Dermis microvascular lymphatic vessel endothelial cell (primary cell): ENCODE data around the gene GALNT10. TPM values are rescaled to one million over a fixed set of nuclear protein-coding genes. Genes with fewer than 3 reads are reported as not detected.

Source experiments
- DNase-seq, 2 donors: peaks; one replicate each; pipeline versions ENCODE4 v3.0.0 to v3.0.0-alpha.2; 2010; ENCODE audit warnings: low read depth in 2 of 2
- total RNA-seq: library from RNA; depleted of rRNA; stranded (reverse); fragments of >200 nt; gene quantifications from 2 replicates; pipeline ENCODE4 v1.2.1, GENCODE V29; 2014

GALNT10 gene
- total RNA-seq, 1 donor from 2014 or later: 26.6 TPM

- no peak for DNase-seq
Measured at GRCh38 chr5:154264549-154265196, 74.1 kb downstream of the GALNT10 start.

GRCh38 chr5:154265197-154265773 lies 74.8 kb downstream of the GALNT10 start:
- DNase-seq: no peak

GRCh38 chr5:154267516-154267915 lies 77.0 kb downstream of the GALNT10 start:
- no peak for DNase-seq

DNA sequence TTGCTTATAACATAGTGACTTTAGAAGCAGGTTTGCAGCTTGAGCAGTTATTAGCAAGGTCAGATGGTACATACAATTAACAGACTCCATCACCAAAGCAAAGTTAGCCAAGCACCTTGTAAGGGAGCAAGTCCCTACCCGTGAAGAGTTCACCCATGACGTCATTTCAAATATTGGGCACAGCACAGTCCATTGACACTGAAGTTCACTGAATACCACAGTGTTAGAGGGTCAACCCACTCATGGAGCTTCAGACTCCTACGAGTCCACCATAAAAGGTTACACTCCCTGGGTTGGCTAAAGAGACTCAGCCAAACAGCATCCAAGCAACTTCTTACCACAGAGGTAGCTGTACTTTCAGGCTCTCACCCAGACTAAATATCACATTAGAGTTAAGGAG lies 77.5 kb downstream of the GALNT10 start:
- no peak for DNase-seq

DNA sequence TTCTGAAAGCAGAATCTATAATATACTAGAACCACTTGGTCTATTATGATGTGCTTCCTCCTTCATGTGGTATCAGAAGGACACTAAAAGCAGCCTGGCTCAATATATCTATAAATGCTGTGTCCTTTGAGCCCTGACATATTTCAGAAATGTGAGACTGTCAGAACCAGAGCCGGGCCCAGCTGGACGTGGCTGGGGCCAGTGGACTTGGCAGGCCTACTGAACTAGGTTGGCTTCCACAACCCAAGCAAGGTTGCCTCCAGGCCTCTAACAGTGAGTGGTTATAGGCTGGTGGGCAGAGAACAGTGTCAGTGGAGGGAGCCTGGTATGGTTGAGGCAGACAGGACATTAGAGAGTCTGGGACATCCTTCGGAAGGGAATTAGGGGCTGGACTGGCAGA lies 78.9 kb downstream of the GALNT10 start:
- DNase-seq: no peak

DNA sequence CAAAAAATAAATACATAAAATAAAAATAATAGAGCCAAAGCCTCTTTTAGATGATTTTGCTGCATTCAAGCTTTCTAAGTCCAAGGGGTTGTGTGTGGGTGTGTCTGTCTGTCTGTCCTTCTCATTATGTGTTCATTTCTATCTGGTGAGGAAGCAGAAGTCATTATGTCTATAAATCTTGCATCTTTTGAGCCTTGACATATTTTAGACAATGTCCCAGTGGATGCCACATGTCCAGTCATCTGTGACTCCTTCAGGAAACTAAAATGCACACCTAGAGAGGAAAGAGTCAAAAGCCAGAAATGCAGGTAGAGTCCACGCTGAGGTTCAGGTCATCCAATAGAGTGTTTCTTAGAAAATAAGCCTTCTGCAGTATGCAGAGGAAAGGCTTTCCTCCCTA lies 80.9 kb downstream of the GALNT10 start:
- DNase-seq: no peak

GRCh38 chr5:154271936-154272514 lies 81.5 kb downstream of the GALNT10 start:
- DNase-seq: no peak

DNA sequence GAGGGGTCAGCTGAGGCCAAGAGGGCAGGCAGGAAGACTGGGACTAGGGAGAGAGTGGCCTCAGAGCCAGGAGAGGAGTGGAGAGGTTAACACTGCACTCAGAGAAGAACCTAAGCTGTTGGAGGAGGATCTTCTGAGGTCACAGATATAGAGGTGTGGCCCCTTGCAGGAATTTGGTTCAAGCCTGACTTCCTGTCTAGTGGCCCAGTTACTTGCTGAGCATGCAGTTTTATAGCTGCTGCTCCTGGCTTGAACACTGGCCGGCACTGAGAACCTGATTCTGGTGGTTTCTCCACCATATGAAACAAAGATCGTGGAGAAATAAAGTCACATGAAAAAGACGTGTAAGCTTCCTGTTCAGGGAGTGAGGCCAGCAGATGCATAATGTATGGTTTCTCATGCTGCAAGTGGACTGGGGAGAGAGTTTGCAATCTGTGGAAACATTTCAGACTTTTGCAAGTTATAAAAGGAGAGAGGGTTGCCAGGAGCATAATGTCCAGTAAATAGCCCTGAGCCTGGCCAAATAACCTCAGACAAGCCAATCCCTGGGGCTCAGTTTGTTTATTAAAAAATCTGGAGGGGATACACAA lies 82.6 kb downstream of the GALNT10 start:
- DNase-seq: no peak

DNA sequence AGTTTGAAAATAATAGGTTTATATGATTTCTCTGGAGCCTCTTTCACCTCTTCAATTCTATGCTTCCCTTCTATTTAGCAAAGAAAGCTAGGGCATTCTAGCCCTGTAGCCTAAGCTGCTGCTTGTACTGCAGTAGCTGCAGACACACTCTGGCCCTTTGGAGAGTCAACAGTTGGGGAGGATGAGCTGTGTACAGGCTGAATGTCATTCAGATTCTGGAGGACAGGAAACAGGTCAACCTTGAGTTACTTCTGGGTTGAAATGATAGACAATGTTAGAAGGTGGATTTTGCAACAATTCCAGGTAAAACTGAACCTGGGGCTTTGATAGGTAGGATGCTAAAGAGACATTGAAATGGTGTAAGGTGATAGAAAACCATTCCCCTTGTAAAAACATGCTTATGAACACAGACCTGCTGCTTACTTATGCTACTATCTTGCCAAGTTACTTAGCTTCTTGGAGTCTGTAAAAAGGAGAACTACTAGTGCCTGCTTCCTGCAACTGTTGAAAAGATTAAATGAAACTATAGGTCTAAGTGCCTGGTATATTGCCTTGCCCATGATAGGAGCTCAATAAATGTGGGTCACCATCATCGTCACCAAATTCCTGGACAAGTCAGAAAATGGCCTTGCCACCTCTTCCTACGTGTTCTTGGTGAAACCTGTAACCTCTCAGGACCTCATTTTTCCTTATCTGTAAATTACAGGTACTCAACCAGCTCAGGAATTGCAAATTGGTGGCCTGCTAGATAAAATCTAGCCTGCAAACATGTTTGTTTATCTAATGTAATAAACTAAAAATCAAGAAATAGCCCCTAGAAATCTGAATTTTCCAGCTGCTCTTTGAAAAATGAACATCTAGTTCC lies 83.7 kb downstream of the GALNT10 start:
- no peak for DNase-seq

DNA sequence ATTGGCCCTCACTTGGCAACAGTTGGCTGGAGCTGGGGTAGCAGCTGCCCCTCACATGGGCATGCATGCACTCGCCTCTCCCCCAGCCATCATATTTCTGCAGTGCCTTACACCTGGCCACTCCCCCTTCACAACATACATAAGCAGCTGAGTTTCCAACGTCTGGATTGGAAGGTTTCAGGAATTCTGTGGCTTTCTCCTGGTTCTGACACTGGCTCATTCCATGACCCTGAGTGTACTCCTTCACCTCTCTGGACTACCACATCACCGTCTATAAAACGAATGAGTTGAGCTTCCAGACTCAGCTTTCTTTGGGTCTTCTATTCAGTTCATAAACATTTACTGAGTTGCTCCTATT lies 84.3 kb downstream of the GALNT10 start:
- DNase-seq: no peak

DNA sequence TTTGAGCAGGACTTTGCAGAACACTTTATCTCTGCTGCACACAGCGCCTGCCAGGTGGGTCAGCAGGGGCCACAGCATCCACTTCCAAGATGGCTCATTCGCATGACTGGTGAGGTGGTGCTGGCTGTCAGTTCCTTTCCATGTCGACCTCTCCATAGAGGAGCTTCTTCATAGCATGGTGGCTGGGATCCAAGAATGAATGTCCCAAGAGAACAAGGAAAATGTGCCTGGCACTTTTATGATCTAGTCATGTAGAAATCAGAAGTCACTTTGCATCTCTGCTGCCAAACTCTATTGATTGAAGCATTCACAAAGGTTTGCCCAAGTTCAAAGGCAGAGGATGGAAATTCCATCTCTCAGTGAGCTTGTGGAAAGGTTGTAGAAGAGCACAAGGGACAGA lies 85.0 kb downstream of the GALNT10 start:
- DNase-seq: no peak

- DNase-seq: no peak
Measured at GRCh38 chr5:154276261-154276972, 85.9 kb downstream of the GALNT10 start.

- DNase-seq: no peak
Measured at GRCh38 chr5:154276973-154277331, 86.4 kb downstream of the GALNT10 start.

- no peak for DNase-seq
Measured at GRCh38 chr5:154277499-154277898, 87.0 kb downstream of the GALNT10 start.

GRCh38 chr5:154278186-154278585 lies 87.7 kb downstream of the GALNT10 start:
- DNase-seq: no peak

DNA sequence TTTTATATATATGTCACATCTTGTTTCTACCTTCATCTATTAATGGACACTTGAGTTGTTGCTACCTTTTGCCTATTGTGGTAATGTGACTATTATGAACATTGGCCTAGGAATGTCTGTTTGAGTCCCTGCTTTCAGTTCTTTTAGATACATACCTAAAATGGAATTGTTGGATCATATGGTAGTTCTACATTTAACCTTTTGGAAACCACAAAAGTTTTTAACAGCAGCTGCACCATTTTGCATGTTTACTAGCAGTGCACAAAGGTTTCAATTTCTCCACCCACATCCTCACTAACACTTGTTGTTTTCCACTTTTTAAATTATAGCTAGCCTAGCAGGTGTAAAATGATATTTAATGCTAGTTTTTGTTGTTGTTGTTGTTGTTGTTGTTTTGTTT lies 88.4 kb downstream of the GALNT10 start:
- DNase-seq: no peak

DNA sequence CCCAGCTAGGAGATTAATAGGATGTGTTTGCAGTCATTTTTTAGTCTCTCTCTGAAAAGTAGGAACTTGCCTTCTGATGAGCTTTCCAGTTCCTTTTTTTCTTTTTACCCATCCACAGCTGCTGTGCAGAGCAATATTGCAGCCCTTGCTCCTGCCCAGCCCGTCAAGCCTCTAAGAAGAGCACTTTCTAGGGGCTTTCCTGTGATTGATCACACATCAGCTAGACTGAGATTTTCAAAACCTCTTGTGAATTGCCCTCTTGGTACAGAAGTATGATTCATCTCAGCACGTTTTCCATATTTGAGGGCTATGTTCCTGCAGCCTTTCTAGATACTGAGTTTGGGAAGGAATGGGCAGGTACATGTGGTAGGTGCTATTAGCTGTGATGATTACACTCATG lies 93.9 kb downstream of the GALNT10 start:
- no peak for DNase-seq

- peak in 1 of 2 donors; percentile 43 for DNase-seq
Measured at GRCh38 chr5:154285661-154286408, 95.3 kb downstream of the GALNT10 start.

DNA sequence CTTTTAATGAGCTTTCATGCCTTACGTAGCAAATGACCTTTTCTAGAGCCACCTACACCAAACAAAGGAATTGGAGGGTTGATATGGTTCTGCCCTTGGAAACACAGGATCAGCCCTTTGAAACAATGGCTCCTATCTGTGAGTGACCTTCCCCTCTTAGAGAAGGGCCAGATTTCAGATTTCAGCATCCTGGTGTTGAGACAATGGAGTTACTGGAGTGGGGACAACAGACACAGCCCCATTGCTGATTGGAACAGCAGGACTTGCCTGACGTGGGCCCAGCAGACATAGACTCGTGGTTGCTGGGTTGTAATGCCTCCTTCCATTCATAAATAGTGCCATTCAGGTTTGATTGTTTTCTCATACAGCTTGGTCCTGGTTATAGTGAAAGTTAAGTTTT lies 96.0 kb downstream of the GALNT10 start:
- peak in 1 of 2 donors; percentile 47 for DNase-seq

DNA sequence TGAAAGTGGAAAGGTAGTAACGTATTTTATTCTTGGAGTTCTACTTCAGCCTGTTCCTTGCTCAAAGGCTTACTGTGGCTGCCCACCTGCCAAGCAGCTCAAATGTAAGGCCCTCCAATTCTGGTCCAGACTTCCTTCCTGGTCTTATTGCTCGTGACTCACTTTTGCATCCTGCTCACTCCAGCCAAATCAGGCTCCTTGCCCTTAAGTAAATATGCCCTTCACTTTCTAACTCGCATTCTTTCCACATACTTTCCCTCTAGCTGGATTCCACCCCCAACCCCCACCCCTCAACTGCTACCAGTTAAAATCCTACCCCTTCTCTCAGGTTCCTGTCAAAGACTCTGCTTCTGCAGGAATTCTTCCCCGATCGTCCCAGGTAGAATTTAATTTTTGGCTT lies 96.6 kb downstream of the GALNT10 start:
- peak; percentile 34 to 93 for DNase-seq

GRCh38 chr5:154288145-154288544 lies 97.6 kb downstream of the GALNT10 start:
- peak in 1 of 2 donors; percentile 51 for DNase-seq
